Measurements from ENCODE around the gene PLXNA1. TPM values are rescaled to one million over a fixed set of nuclear protein-coding genes. Genes with fewer than 3 reads are reported as not detected.

The PLXNA1 gene
- total and polyA plus RNA-seq, 2 experiments from 2014 or later: 19.7 to 35.1 TPM

DNA sequence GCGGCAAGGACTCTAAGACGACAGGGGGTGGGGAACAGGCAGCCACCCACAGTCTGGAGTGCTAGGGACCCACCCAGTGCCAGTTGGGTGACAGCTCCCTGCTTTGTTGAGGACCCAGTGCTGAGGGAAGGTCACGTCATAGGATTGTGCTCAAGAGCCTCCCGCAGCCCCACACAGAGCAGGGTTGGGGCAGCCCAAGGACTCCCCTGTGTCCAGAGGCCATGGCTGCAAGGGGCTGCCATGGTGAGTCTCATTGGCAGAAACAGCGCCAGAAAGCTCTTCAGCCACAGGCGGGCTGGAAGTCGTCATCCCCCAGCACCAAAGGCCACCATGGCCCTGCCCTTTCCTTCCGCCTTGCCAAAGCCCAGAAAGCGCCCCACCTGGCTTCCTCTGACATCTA is 37.0 kb upstream of the PLXNA1 start:
- TF ChIP-seq, protein P1, sequence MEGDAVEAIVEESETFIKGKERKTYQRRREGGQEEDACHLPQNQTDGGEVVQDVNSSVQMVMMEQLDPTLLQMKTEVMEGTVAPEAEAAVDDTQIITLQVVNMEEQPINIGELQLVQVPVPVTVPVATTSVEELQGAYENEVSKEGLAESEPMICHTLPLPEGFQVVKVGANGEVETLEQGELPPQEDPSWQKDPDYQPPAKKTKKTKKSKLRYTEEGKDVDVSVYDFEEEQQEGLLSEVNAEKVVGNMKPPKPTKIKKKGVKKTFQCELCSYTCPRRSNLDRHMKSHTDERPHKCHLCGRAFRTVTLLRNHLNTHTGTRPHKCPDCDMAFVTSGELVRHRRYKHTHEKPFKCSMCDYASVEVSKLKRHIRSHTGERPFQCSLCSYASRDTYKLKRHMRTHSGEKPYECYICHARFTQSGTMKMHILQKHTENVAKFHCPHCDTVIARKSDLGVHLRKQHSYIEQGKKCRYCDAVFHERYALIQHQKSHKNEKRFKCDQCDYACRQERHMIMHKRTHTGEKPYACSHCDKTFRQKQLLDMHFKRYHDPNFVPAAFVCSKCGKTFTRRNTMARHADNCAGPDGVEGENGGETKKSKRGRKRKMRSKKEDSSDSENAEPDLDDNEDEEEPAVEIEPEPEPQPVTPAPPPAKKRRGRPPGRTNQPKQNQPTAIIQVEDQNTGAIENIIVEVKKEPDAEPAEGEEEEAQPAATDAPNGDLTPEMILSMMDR (IDR thresholded peaks at IDR 0.05; ENCODE audit: poor library complexity): no peak
- TF ChIP-seq EZH2 (IDR thresholded peaks at IDR 0.05; ENCODE audit: borderline replicate concordance): no peak
- no peak for TF ChIP-seq EZH2phosphoT487 (IDR thresholded peaks at IDR 0.05; ENCODE audit: low read depth, severe bottlenecking, unreplicated experiment)
- Histone ChIP-seq H4K20me1 (ENCODE audit: insufficient read depth, poor library complexity, severe bottlenecking) (no peaks in the 10 kb centered on the region), H3K4me3 (no peak overlapping the region)

DNA sequence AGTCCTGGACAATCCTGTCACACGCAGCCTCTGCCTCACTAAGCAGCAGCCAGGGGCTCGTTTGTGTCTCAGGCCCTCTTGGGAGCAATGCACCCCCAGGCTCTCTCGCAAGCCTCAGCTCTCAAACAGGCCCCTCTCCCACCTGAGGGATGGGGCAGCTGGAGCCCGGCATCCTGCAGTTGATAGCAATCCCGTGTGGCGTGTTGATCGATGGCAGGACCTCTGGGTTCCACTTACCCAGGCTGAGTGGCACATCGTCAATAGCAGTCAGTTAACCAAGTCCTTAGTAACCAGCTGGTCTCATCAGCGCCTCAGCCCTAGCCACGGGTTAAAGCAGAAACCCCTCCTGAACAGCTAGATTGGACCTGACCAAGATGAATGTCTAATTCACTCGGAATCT is 36.5 kb upstream of the PLXNA1 start:
- no peak for DNase-seq (ENCODE audit: low spot score)
- H3K4me2 ChIP-seq: no peak overlapping the region
- H3K79me2 ChIP-seq: no peaks in the 10 kb centered on the region
- no peak overlapping the region for H3K4me3 ChIP-seq
- H3K36me3 ChIP-seq (replicated peaks; ENCODE audit: insufficient read depth, low read depth): no peaks in the 10 kb centered on the region
- H3K9me3 ChIP-seq (ENCODE audit: low read depth): no peaks in the 10 kb centered on the region
- WGBS (ENCODE audit: low lambda C conversion rate, missing lambda C conversion rate): 87% methylated on average over 11 of the region's 11 CpGs
- TF ChIP-seq EZH2phosphoT487 (IDR thresholded peaks at IDR 0.05; ENCODE audit: low read depth, severe bottlenecking, unreplicated experiment) (no peak), EZH2 (IDR thresholded peaks at IDR 0.05; ENCODE audit: borderline replicate concordance) (no peak)
- TF ChIP-seq, protein P1 (IDR thresholded peaks at IDR 0.05; ENCODE audit: poor library complexity): no peak
- H3K9me2 ChIP-seq (replicated peaks; ENCODE audit: insufficient read depth): no peaks in the 10 kb centered on the region
- no peak overlapping the region for H3K27ac ChIP-seq
- H3K27me3 ChIP-seq: no peaks in the 10 kb centered on the region
- H3K4me1 ChIP-seq (ENCODE audit: insufficient read depth): no peaks in the 10 kb centered on the region
- no peak overlapping the region for H2AFZ ChIP-seq
- no peaks in the 10 kb centered on the region for H4K20me1 ChIP-seq (ENCODE audit: insufficient read depth, poor library complexity, severe bottlenecking)

More for the DNA sequence above, 37.0 kb upstream of the PLXNA1 start:
- H2AFZ ChIP-seq: no peak overlapping the region
- no peaks in the 10 kb centered on the region for H3K36me3 ChIP-seq (replicated peaks; ENCODE audit: insufficient read depth, low read depth)
- H3K4me1 ChIP-seq (ENCODE audit: insufficient read depth): no peaks in the 10 kb centered on the region
- DNase-seq (ENCODE audit: low spot score): no peak
- no peaks in the 10 kb centered on the region for H3K9me3 ChIP-seq (ENCODE audit: low read depth)
- H3K9me2 ChIP-seq (replicated peaks; ENCODE audit: insufficient read depth): no peaks in the 10 kb centered on the region
- H3K27me3 ChIP-seq: no peaks in the 10 kb centered on the region
- WGBS (ENCODE audit: low lambda C conversion rate, missing lambda C conversion rate): 98% methylated on average over 9 of the region's 9 CpGs
- no peak overlapping the region for H3K4me2 ChIP-seq
- H3K79me2 ChIP-seq: no peaks in the 10 kb centered on the region
- H3K27ac ChIP-seq: no peak overlapping the region

DNA sequence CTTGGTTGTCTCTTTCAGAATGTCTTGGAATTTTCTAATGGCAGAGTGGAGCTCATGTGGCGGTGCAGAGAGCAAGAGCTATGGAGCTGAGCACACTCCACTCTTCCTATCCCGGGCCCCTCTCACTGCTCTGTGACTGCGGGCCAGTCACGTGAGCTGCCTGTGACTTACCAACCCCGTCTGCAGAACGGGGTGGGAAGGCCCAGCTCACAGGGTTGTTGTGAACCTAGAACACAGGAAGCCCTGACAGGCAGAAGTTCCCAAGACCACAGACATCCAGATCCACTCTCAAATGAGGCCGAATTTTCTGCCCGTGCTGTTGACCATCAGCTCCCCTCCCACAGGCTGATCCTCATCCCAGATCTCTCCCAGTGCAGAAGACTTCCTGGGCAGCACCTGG is 35.5 kb upstream of the PLXNA1 start:
- Histone ChIP-seq H3K27me3 (no peaks in the 10 kb centered on the region), H2AFZ (no peak overlapping the region), H3K4me2 (no peak overlapping the region), H3K27ac (no peak overlapping the region), H3K36me3 (replicated peaks; ENCODE audit: insufficient read depth, low read depth) (no peaks in the 10 kb centered on the region), H3K4me3 (no peak overlapping the region), H4K20me1 (ENCODE audit: insufficient read depth, poor library complexity, severe bottlenecking) (no peaks in the 10 kb centered on the region), H3K9me3 (ENCODE audit: low read depth) (no peaks in the 10 kb centered on the region), H3K9me2 (replicated peaks; ENCODE audit: insufficient read depth) (no peaks in the 10 kb centered on the region), H3K79me2 (no peaks in the 10 kb centered on the region), H3K4me1 (ENCODE audit: insufficient read depth) (no peaks in the 10 kb centered on the region)
- DNase-seq (ENCODE audit: low spot score): no peak
- WGBS (ENCODE audit: low lambda C conversion rate, missing lambda C conversion rate): 73% methylated on average over 8 of the region's 8 CpGs
- TF ChIP-seq EZH2 (IDR thresholded peaks at IDR 0.05; ENCODE audit: borderline replicate concordance) (no peak), EZH2phosphoT487 (IDR thresholded peaks at IDR 0.05; ENCODE audit: low read depth, severe bottlenecking, unreplicated experiment) (no peak)
- TF ChIP-seq, protein P1 (IDR thresholded peaks at IDR 0.05; ENCODE audit: poor library complexity): no peak
